CMK (cell line): ENCODE data around the gene EPHX1.
"Not testable (repeated sequence)": the region's sequence is repeated elsewhere in the genome, so short reads cannot be mapped to it uniquely, and the experiment has no call there.

Experiments
- DNase-seq: peaks from one replicate; pipeline ENCODE4 v3.0.0-alpha.2; 2010; ENCODE audit warnings: low read depth

Gene EPHX1

DNA sequence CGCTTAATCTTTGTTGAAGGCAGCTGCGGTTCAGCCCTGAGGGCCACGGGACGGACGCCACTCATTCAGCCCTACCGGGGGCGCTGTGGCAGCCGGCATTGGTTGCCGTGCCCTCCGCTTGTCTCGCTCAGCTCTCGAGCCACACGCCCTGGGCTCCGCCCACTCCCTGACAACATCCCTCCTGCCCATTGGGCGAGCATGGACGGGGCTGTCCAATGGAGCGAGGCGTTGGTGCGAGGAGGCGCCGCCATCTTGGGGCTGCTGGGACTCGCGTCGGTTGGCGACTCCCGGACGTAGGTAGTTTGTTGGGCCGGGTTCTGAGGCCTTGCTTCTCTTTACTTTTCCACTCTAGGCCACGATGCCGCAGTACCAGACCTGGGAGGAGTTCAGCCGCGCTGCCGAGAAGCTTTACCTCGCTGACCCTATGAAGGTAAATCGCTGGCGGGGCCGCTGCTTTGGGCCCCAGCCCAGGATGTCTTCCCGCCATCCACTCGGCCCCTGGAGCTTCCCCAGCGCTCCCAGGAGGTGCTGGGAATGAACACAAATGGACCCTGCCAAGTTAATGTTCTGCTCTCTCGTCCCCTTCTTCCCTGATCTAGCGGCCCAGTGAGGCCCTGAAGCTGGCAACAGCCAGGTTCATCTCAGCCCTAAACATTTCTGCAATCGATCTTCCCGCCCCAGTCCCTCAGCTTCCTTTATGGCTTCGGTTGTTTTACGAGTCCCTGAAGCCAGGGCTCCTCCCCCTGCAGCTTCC, 32.2 kb upstream of the EPHX1 start, which contains the start of gene SRP9:
Gene SRP9 (plus strand): TSS at position 244 of the 754 bp plus-strand sequence. CDS start 115 bp downstream, at position 359.
- DNase-seq, result peak; percentile 98

DNA sequence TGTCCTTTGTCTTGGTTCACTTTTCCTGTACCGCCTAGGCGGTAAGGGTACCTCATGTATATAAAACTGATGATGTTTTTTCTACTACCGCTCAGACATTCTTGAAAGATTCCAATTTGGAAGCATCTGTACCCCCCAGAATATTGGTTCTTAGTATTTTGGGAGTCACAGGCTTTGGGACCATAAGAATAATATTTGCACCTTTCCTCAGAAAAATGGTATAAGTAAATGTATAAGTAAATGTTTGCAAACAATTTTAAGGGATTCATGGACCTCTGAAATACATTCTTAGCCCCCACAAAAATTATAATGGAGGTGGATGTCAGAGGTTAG, 31.6 kb upstream of the EPHX1 start:
- no peak for DNase-seq

DNA sequence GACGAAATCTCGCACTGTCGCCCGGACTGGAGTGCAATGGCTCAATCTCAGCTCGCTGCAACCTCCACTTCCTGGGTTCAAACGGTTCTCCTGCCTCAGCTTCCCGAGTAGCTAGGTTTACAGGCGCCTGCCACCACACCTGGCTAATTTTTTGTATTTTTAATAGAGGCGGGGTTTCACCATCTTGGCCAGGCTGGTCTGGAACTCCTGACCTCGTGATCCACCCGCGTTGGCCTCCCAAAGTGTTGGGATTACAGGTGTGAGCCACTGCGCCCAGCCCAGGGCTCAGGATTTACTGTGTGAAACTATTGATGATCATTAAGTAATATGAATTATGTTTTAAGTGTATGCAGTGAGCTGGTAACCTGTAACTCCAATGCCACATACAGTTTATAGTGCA, 30.8 kb upstream of the EPHX1 start:
- DNase-seq, result not testable (repeated sequence)

DNA sequence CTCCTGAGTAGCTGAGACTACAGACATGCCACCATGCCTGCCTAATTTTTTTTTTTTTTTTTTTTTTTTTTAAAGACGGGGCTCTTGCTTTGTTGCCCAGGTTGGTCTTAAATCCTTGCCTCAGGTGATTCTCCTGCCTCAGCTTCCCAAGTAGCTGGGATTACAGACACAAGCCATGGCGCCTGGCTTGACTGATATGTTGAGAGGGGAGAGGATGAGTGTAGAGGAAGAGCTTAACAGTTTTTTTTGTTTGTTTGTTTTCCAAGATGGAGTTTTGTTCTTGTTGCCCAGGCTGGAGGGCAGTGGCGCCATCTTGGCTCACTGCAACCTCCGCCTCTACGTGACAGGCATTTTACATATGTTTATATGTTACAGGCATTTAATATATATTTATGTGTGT, 29.8 kb upstream of the EPHX1 start:
- DNase-seq, result no peak

GRCh38 chr1:225780630-225781029, 29.3 kb upstream of the EPHX1 start:
- DNase-seq, result no peak

DNA sequence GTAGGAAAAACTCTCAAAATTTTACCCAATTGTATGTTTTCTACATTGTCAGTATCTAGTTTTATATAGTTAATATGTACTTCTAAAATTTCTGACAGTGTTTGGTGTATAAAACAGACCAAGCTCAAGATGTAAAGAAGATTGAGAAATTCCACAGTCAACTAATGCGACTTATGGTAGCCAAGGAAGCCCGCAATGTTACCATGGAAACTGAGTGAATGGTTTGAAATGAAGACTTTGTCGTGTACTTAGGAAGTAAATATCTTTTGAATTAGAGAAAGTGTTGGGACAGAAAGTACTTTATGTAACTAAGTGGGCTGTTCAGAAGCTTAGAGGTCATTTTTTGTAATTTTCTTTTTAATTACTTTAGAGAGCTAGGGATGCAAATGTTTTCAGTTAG, 20.8 kb upstream of the EPHX1 start:
- not testable (repeated sequence) for DNase-seq

- DNase-seq, result no peak
Observed at GRCh38 chr1:225794954-225795353, 15.0 kb upstream of the EPHX1 start.

GRCh38 chr1:225796097-225796496, 13.8 kb upstream of the EPHX1 start:
- not testable (repeated sequence) for DNase-seq

- not testable (repeated sequence) for DNase-seq
Observed at GRCh38 chr1:225801146-225801545, 8.8 kb upstream of the EPHX1 start.

- DNase-seq, result no peak
Observed at GRCh38 chr1:225806249-225806648, 3.7 kb upstream of the EPHX1 start.

GRCh38 chr1:225806736-225807135, 3.2 kb upstream of the EPHX1 start:
- not testable (repeated sequence) for DNase-seq

DNA sequence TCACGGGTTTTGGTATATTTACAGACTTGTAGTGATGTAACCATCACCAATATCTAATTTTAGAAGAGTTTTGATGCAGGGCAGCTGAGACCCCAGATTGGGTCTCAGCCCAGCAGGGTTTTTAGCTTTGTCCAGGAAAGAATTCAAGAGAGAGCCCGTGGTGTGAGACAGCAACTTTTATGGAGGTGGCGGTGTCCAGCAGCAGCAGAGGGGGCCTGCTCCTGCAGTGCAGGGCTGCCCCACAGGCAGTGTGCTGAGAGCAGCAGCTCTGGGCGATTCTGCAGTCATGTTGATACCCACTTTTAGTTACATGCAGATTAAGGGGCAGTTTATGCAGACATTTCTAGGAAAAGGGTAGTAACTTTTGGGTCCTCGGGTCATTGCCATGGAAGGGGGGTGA, 1.8 kb upstream of the EPHX1 start:
- no peak for DNase-seq

DNA sequence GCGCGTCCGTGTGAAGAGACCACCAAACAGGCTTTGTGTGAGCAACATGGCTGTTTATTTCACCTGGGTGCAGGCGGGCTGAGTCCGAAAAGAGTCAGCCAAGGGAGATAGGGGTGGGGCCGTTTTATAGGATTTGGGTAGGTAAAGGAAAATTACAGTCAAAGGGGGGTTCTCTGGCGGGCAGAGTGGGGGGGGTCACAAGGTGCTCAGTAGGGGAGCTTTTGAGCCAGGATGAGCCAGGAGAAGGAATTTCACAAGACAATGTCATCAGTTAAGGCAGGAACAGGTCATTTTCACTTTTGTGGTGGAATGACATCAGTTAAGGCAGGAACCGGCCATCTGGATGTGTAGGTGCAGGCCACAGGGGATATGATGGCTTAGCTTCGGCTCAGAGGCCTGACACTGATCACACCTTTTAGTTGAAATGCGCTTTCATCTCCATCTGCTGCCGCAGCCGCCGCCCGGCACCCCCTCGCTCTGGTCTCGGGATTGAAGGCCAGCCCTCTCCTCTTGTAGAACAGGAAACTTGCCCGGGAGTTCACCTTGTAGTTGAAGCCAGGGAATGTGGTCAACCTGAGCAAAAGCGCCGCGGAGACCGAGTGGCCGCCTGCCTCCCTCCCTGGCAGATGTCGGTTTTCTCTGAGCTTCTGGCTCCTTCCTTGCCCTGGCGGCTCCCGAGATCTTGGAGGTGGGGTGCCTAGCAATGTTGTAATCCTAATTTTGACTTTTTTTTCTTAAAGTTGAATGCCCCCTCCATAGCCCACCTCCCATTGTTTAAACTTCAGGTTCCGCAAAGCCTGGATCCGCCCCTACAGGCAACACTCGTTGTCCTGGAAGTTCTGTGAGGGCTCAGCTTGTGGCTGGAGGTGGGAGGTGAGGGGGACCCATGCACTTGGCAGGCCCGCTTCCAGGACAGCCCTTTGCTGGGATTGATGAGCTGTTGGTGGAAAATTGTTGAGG, 935 bp downstream of the EPHX1 start:
- not testable (repeated sequence) for DNase-seq

DNA sequence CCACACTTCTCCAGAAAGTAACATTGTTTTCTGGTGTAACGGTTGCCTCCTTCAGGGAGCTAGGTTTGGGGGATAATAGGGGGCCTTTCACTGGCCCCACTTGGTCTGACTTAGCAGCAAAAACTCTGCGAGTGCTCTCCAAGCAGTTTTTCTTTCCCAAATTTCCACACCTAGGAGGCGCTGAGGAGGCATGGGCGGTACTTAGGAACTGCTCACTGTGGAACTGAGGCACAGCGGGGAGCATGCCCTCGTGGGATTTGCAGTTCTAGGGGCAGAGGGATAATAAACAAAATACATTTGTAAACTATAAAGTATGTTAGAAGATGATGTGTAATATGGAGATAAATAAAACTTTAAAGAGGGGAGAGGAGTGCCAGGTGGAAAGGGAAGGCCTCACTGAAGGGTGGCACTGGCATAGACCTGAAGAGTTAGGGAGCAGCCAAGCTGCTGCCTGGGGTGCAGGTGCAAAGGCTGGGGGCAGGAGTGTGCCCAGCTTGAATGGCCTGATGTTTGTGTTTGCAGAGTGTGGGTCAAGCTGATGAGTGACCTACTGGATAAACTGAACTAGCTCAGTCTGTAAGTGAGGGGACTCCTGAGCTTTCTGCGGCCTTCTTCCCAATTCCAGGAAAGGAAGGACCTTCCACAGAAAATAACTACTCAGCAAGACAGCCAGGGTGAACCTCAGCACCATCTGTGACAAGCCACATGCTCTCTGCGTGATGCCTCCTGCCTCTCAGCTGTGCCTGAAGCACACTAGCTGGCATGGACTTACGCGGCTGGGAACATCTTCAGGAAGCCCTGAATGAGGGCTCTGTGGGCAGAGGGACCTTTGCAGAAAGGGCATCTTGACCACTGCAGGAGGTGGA, 1.9 kb downstream of the EPHX1 start:
- DNase-seq, result no peak

DNA sequence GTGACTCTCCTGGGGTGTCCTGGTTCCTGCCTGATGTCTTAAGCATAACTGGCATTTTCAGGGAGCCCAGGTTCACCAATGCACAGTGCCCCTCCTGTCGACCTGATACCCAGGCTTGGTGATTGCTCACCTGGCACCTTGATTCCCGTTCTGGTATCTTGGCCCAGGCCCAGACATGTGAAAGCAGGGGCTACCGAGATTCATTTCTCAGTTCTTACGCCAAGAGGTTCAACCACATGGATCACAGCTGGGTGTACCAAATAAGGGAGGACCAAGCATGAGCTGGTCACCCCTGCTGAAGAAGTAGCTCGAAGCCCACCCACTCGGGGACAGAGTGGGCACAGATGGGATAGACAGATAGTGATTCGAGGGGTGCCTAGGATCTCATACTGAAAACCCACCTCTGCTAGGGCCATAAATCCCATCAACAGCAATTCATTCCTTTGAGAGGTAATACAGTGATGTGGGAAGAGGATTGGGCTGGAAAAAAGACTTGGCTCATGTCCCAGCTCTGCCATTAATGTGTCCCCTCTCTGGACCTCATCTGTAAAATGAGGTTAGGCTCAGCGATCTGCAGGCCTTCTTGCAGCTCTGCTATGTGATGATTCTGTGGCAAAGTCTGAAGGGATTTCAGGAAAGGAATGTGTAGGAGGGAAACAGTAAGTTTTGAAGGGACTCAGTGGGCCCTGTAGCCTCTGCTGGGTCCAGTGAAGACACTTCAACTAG, 2.7 kb downstream of the EPHX1 start:
- DNase-seq, result no peak

GRCh38 chr1:225813214-225813964, 3.5 kb downstream of the EPHX1 start:
- no peak for DNase-seq

GRCh38 chr1:225814381-225814780, 4.5 kb downstream of the EPHX1 start:
- DNase-seq, result no peak

DNA sequence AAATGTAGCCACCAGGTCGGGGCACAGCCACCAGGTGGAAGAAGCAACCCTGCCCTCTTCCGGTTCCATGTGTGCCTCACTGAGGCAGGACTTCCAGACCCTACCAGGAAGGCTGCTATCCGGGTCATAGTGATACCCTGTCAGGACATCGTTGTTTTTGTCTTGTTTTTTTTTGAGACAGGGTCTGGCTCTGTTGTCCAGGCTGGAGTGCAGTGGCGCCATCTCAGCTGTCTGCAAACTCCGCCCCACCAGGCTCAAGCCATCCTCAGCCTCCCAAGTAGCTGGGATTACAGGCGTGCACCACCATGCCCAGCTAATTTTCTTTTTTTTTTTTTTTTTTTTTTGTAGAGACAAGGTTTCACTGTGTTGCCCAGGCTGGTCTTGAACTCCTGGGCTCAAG, 5.2 kb downstream of the EPHX1 start:
- DNase-seq, result not testable (repeated sequence)

DNA sequence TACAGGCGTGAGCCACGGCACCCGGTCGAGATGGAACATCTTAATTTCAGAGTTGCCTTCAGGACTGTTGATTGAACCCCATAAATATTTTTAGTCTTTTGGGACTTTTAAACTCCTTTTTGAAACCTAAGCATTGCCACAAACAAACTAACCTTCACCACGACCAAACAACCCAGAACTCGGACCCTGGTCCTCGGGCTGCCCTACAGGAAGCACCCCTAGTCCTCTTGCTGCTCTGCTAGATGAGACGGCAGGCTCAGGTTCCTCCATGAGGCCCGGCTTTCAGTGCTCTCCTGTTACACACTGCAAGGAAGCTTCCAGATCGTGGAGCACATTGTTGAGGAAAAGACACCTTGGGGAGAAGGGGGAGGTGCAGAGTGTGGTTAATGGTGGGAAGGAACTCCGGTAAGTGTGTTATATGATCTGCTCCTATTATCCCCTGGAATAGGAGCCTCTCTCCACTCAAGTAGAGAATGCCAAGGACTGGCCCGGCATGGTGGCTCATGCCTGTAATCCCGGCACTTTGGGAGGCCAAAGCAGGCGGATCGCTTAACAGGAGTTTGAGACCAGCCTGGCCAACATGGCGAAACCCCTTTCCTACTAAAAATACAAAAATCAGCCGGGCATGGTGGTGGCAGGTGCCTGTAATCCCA, 5.7 kb downstream of the EPHX1 start:
- no peak for DNase-seq
